NB4 (cell line): ENCODE measurements around the gene PON2.
"Not testable (repeated sequence)": the region's sequence is repeated elsewhere in the genome, so short reads cannot be mapped to it uniquely, and the experiment has no call there.

Source experiments
- DNase-seq: peaks from one replicate; pipeline ENCODE4 v3.0.0; 2010; ENCODE audit warnings: low read depth
- H3K4me3 ChIP-seq: one replicate; pipeline ENCODE4 v1.5.1; 2011; ENCODE audit warnings: mild to moderate bottlenecking, low read depth, low read length, moderate library complexity
- CTCF ChIP-seq: IDR thresholded peaks from one replicate; pipeline ENCODE4 v1.5.1; 2012; ENCODE audit warnings: low read depth, low read length
- MAX ChIP-seq: IDR thresholded peaks from 2 replicates; pipeline ENCODE4 v1.6.1; 2011; ENCODE audit warnings: low read depth, low read length
- MYC ChIP-seq: IDR thresholded peaks from 2 replicates; pipeline ENCODE4 v1.6.1; 2011; ENCODE audit warnings: low read depth, low read length
- POLR2A ChIP-seq: IDR thresholded peaks from 2 replicates; pipeline ENCODE4 v1.6.1; 2011; ENCODE audit warnings: mild to moderate bottlenecking; ENCODE audit not compliant: insufficient read length; ENCODE audit errors: extremely low read depth

PON2 gene

GRCh38 chr7:95469848-95470247 is 35.0 kb upstream of the PON2 start:
- no peak for TF ChIP-seq POLR2A
- no peak for TF ChIP-seq MAX
- no peak for TF ChIP-seq MYC
- H3K4me3 ChIP-seq: no peak overlapping the region
- no peak for DNase-seq

DNA sequence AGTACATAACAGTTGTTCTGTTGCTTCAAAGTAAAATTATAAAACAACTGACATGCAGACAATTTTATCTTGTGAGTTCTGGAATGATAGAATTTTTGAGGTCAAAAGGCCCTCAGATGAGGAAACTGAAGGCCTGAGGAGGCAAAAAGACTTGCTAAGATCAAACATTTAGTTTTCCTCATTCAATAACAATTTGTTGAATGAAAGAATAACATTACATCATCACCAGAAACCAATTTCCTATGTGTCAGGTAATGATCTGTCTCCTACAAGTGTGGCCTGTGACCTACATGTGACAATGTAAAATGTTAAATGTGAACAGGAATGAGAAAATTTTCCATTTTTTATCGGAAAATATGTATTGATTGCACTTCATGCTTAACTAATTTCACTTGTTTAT is 34.4 kb upstream of the PON2 start:
- TF ChIP-seq CTCF: no peak
- no peak for DNase-seq

DNA sequence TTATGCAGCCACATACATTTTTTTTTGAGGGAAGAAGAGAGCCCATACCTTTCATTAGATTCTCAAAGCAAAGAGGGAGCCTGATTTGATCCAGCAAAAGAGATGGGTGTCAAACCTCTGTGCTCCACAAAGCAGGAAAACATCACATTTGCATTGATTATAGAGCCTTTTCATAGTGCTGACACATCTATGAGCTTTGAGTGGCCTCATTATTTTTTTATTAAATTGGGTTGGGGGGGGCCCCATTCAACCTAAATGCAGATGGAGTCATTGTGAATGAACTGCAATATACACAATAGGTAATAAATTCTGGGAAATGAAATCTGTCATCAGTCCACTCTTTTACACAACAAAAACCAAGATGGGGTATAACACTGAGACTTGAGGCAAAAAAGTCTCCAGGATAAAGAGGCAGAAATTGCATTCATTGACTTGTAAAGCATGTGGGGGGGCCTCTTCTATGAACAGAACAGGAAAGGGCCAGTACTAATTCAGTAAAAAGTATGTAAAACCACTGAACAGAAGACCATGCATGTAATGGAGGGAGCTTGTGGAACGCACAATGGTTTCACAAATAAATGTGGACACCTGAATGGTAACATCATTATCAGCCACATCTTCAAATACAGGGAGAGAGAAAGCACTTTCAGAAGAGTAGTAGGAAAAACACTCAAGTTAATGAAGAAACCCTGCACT is 33.2 kb upstream of the PON2 start:
- TF ChIP-seq MYC (no peak), POLR2A (no peak), MAX (no peak), CTCF (no peak)
- no peak for DNase-seq
- no peak overlapping the region for H3K4me3 ChIP-seq

More for the DNA sequence above, 34.4 kb upstream of the PON2 start:
- no peak overlapping the region for H3K4me3 ChIP-seq

- not testable (repeated sequence) for DNase-seq
Observed at GRCh38 chr7:95460653-95461052, 25.8 kb upstream of the PON2 start.

DNA sequence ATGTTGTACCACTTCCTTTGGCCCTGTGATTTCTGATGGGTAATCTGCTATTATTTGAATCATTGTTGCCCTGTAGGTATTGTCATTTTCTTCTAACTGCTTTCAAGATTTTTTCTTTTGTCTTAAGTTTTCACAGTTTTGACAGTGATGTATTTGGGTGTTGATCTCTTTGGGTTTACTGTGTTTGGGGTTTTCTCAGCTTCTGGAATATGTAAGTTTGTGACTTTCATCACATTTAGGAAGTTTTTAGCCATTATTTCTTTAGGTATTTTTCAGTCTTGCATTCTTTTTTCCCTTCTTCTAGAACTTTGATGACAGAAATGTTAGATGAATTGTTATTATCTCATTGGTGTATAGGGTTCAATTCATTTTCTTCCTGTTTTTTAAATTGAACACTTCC is 23.1 kb upstream of the PON2 start:
- no peak for DNase-seq
- no peak overlapping the region for H3K4me3 ChIP-seq
- TF ChIP-seq CTCF: no peak
- no peak for TF ChIP-seq MYC
- no peak for TF ChIP-seq MAX
- no peak for TF ChIP-seq POLR2A

More at GRCh38 chr7:95460653-95461052, 25.8 kb upstream of the PON2 start:
- H3K4me3 ChIP-seq: not testable (repeated sequence)

DNA sequence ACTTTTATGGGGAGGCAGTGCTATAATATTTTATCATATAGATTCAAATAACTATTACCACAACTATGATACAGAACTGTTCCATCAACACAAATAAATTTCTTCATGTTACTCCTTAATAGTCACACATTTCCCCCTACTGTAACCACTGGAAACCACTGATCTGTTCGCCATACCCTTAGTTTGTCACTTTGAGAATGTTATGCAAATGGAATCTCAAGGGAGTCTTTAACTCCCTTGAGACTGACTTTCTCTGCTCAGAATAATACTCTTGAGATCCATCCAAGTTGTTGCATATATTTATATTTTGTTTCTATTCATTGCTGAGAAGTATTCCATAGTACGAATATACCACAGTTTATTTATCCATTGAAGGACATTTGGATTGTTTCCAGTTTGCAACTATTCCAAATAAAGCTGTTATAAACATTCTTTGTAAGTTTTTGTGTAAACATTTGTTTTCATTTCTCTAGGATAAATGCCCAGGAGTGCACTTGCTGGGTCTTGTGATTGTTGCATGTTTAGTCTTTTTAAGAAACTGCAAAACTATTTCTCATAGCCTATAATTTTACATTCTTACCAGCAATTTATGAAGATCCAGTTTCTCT is 19.7 kb upstream of the PON2 start:
- no peak overlapping the region for H3K4me3 ChIP-seq

More for the DNA sequence above, 19.7 kb upstream of the PON2 start:
- DNase-seq: peak; percentile 11
- TF ChIP-seq POLR2A: no peak
- no peak for TF ChIP-seq MAX
- no peak for TF ChIP-seq MYC
- no peak for TF ChIP-seq CTCF
